Epidermal melanocyte (primary cell): ENCODE measurements around the gene GFRA1.

Source experiments
- DNase-seq: peaks from one replicate; pipeline ENCODE4 v3.0.0; 2011; ENCODE audit warnings: low spot score; ENCODE audit not compliant: insufficient read length

The GFRA1 gene

GRCh38 chr10:116126239-116126638, 146.8 kb downstream of the GFRA1 start:
- no peak for DNase-seq

- DNase-seq = no peak
These were observed 147.8 kb downstream of the GFRA1 start for GRCh38 chr10:116125180-116125579.

- DNase-seq = no peak
These were observed 148.2 kb downstream of the GFRA1 start for GRCh38 chr10:116124777-116125176.

GRCh38 chr10:116122664-116123063, 150.3 kb downstream of the GFRA1 start:
- no peak for DNase-seq

- no peak for DNase-seq
These were observed 151.1 kb downstream of the GFRA1 start for GRCh38 chr10:116121640-116122525.

GRCh38 chr10:116120688-116121455, 152.1 kb downstream of the GFRA1 start:
- DNase-seq = no peak

GRCh38 chr10:116118847-116119246, 154.2 kb downstream of the GFRA1 start:
- DNase-seq = no peak

GRCh38 chr10:116115797-116116196, 157.2 kb downstream of the GFRA1 start:
- no peak for DNase-seq

GRCh38 chr10:116115036-116115641, 157.9 kb downstream of the GFRA1 start:
- no peak for DNase-seq

- no peak for DNase-seq
These were observed 159.1 kb downstream of the GFRA1 start for GRCh38 chr10:116113721-116114501.

- DNase-seq = no peak
These were observed 160.5 kb downstream of the GFRA1 start for GRCh38 chr10:116112232-116113231.

- no peak for DNase-seq
These were observed 161.4 kb downstream of the GFRA1 start for GRCh38 chr10:116111483-116112095.

GRCh38 chr10:116110736-116111135, 162.3 kb downstream of the GFRA1 start:
- DNase-seq = no peak

- no peak for DNase-seq
These were observed 163.1 kb downstream of the GFRA1 start for GRCh38 chr10:116109881-116110280.

GRCh38 chr10:116109481-116109880, 163.5 kb downstream of the GFRA1 start:
- DNase-seq = no peak

- DNase-seq = no peak
These were observed 164.9 kb downstream of the GFRA1 start for GRCh38 chr10:116108095-116108494.

- no peak for DNase-seq
These were observed 166.4 kb downstream of the GFRA1 start for GRCh38 chr10:116106611-116107010.

- DNase-seq = no peak
These were observed 167.7 kb downstream of the GFRA1 start for GRCh38 chr10:116105264-116105663.

- DNase-seq = no peak
These were observed 168.6 kb downstream of the GFRA1 start for GRCh38 chr10:116104210-116104932.
